NT2/D1 (cell line): ENCODE data around the gene AP5Z1.

Experiments
- SUZ12 ChIP-seq: IDR thresholded peaks from 2 replicates; pipeline ENCODE4 v1.6.1; 2011; ENCODE audit not compliant: insufficient read length, insufficient read depth; ENCODE audit errors: extremely low read depth
- ZNF274 ChIP-seq: IDR thresholded peaks from 2 replicates; pipeline ENCODE4 v1.6.1; 2011; ENCODE audit warnings: mild to moderate bottlenecking, low read depth, low read length

- no peak for TF ChIP-seq ZNF274
- no peak for TF ChIP-seq SUZ12
Observed at GRCh38 chr7:4809091-4809591, 33.7 kb downstream of the AP5Z1 start.
